K562 (cell line): ENCODE measurements around the gene PTCH2. TPM values are rescaled to one million over a fixed set of nuclear protein-coding genes. Genes with fewer than 3 reads are reported as not detected.
A peak's percentile ranks its signal among the peaks of the same experiment; 100 is the strongest.

Source experiments
- ARID2 ChIP-seq: fragments of 450-650 bp; IDR thresholded peaks from 2 replicates; pipeline ENCODE4 v1.6.1; 2017; ENCODE audit warnings: antibody characterized with exemption, mild to moderate bottlenecking
- BACH1 ChIP-seq: fragments of 200-800 bp; sonication (Bioruptor generic); IDR thresholded peaks from 2 replicates; pipeline ENCODE4 v1.6.1; 2016; ENCODE audit warnings: missing genetic modification characterization, missing compliant biosample characterization
- CCAR2 ChIP-seq: fragments of 200-400 bp; formaldehyde crosslinking; IDR thresholded peaks from 2 replicates; pipeline ENCODE4 v1.6.1; 2017; ENCODE audit warnings: mild to moderate bottlenecking, low read depth, low read length
- ETS2 ChIP-seq: IDR thresholded peaks from 2 replicates; pipeline ENCODE4 v1.6.1; 2016; ENCODE audit warnings: borderline replicate concordance, missing genetic modification characterization, mild to moderate bottlenecking, moderate library complexity, missing compliant biosample characterization; ENCODE audit not compliant: poor library complexity, severe bottlenecking
- FOXP1 ChIP-seq: sonication (generic); formaldehyde crosslinking; IDR thresholded peaks from 2 replicates; pipeline ENCODE4 v1.8.0; 2022; ENCODE audit warnings: mild to moderate bottlenecking, missing genetic modification reagents
- HNRNPH1 ChIP-seq: fragments of 200-400 bp; formaldehyde crosslinking; optimal IDR thresholded peaks from 2 replicates; pipeline ENCODE3; 2017; ENCODE audit warnings: low read depth, mild to moderate bottlenecking, low read length, moderate library complexity
- KDM5B ChIP-seq: fragments of 200-600 bp; sonication (generic); IDR thresholded peaks from 2 replicates; pipeline ENCODE4 v1.6.1; 2012; ENCODE audit warnings: low read depth, mild to moderate bottlenecking, moderate library complexity, low read length, control low read depth, inconsistent platforms; ENCODE audit not compliant: insufficient replicate concordance
- KHSRP ChIP-seq: fragments of 450-650 bp; IDR thresholded peaks from 2 replicates; pipeline ENCODE4 v1.6.1; 2017
- MCM5 ChIP-seq: fragments of 450-650 bp; IDR thresholded peaks from 2 replicates; pipeline ENCODE4 v1.6.1; 2016; ENCODE audit warnings: low read depth
- MED1 ChIP-seq: sonication (generic); formaldehyde crosslinking; IDR thresholded peaks from 2 replicates; pipeline ENCODE4 v1.8.1; 2023; ENCODE audit warnings: missing genetic modification reagents, borderline replicate concordance
- NONO ChIP-seq, 2 experiments: fragments of 200-400 bp in 1 of 2; fragments of 450-650 bp in 1 of 2; formaldehyde crosslinking in 1 of 2; IDR thresholded peaks; 2 replicates each; pipeline ENCODE4 v1.6.1; 2017; ENCODE audit warnings: low read depth in 2 of 2, mild to moderate bottlenecking in 2 of 2, moderate library complexity in 2 of 2, low read length in 1 of 2
- OTX1 ChIP-seq: fragments of 450-650 bp; formaldehyde crosslinking; IDR thresholded peaks from 2 replicates; pipeline ENCODE4 v1.4.0; 2022; ENCODE audit warnings: mild to moderate bottlenecking
- RBM17 ChIP-seq: fragments of 200-400 bp; formaldehyde crosslinking; IDR thresholded peaks from 2 replicates; pipeline ENCODE4 v1.6.1; 2017; ENCODE audit warnings: low read depth, mild to moderate bottlenecking, low read length, borderline replicate concordance
- ZBTB7A ChIP-seq: IDR thresholded peaks from 2 replicates; pipeline ENCODE4 v1.6.1; 2011; ENCODE audit warnings: low read depth, mild to moderate bottlenecking, low read length, moderate library complexity, borderline replicate concordance; ENCODE audit not compliant: control insufficient read depth
- ZC3H8 ChIP-seq: fragments of 450-650 bp; IDR thresholded peaks from 2 replicates; pipeline ENCODE4 v1.6.1; 2017
- ZKSCAN3 ChIP-seq: fragments of 250-450 bp; sonication (Bioruptor Pico); IDR thresholded peaks from 2 replicates; pipeline ENCODE4 v1.4.0; 2020
- ZNF347 ChIP-seq: fragments of 450-650 bp; formaldehyde crosslinking; IDR thresholded peaks from 2 replicates; pipeline ENCODE4 v1.4.0; 2020; ENCODE audit warnings: low read depth, mild to moderate bottlenecking, moderate library complexity
- ZNF431 ChIP-seq: sonication (generic); formaldehyde crosslinking; IDR thresholded peaks from 2 replicates; pipeline ENCODE4 v1.8.0; 2022; ENCODE audit warnings: mild to moderate bottlenecking, missing genetic modification reagents
- ZNF830 ChIP-seq: fragments of 250-450 bp; sonication (Bioruptor Pico); IDR thresholded peaks from 2 replicates; pipeline ENCODE4 v1.5.0; 2021; ENCODE audit warnings: mild to moderate bottlenecking
- polyA plus RNA-seq, 8 experiments: library from polyadenylated mRNA; depleted of rRNA in 4 of 8; stranded (reverse) in 5 of 8; unstranded in 3 of 8; fragments of >200 nt; fragmentation: Nextera tagmentation in 2 of 8; fragmentation: Illumina TruSeq in 1 of 8; extraction: Ambion mirVana in 2 of 8; extraction: Trizol in 1 of 8; gene quantifications; 2 replicates each; pipeline versions ENCODE4 v1.2.1 to v1.2.3, GENCODE V29; 2011 to 2014; ENCODE audit warnings: inconsistent platforms in 1 of 8, missing spikeins in 1 of 8
- total RNA-seq, 7 experiments: library from RNA; depleted of rRNA in 6 of 7; stranded (reverse); fragments of >200 nt in 6 of 7; fragmentation: Illumina TruSeq in 2 of 7; extraction: Trizol in 2 of 7; gene quantifications; 2 replicates each; pipeline versions ENCODE4 v1.2.1 to v1.2.3, GENCODE V29; 2011 to 2021; ENCODE audit warnings: low replicate concordance in 1 of 7
- TF ChIP-seq, protein P1 (sequence below): fragments of 250-450 bp; sonication (Bioruptor Pico); IDR thresholded peaks from 2 replicates; pipeline ENCODE4 v1.4.0; 2020; ENCODE audit warnings: mild to moderate bottlenecking, moderate library complexity, borderline replicate concordance
- TF ChIP-seq, protein P2 (sequence below): fragments of 450-650 bp; formaldehyde crosslinking; IDR thresholded peaks from 2 replicates; pipeline ENCODE4 v1.4.0; 2020; ENCODE audit warnings: mild to moderate bottlenecking, mixed read lengths

Gene PTCH2
- total and polyA plus RNA-seq, 9 of the 15 experiments (the other 6 are each of a cell fraction or from before 2014, with no cell fraction given), result 0.15 to 27.3 (median 0.48) TPM; not detected in 1

DNA sequence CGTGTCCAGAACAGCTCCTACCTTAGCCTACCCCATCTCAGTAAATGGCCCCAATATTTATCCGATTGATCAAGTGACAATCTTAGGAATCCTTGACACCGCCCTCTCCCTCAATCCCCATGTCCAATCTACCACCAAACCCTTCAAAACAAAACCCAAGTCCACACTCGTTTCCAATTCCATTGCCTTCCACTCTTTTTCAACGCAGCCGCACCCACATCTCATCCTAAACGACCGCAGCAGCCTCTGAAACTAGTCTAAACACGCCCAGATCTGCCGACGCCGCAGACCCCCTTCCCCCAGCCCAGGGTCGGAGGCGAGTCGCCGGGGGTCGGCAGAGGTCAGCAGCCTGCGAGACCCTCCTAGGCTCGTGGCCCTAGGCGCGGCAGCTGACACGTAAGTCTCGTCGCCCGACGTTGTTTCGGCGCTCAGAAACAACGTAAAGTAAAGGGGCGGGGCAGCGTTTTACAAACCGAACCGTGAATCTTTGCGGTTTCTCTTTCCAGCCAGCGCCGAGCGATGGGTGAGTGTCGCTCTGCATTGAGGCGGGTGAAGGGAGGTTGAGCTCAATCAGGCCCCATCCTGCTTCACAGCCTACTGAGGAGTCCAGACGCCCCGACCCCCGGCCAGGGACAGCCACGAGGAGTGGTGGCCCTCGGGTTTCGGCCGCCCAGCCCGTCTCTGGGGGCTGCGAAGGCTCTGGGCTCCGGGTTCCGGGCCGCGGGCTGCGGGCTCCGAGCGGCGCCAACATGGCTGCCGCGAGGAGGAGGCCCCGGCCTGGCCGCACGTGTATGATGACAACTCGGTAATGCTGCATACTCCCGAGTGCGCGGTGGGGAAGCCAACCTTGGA is 67.7 kb downstream of the PTCH2 start, which contains the start of gene RPS8 (continued):
- TF ChIP-seq, protein P1, sequence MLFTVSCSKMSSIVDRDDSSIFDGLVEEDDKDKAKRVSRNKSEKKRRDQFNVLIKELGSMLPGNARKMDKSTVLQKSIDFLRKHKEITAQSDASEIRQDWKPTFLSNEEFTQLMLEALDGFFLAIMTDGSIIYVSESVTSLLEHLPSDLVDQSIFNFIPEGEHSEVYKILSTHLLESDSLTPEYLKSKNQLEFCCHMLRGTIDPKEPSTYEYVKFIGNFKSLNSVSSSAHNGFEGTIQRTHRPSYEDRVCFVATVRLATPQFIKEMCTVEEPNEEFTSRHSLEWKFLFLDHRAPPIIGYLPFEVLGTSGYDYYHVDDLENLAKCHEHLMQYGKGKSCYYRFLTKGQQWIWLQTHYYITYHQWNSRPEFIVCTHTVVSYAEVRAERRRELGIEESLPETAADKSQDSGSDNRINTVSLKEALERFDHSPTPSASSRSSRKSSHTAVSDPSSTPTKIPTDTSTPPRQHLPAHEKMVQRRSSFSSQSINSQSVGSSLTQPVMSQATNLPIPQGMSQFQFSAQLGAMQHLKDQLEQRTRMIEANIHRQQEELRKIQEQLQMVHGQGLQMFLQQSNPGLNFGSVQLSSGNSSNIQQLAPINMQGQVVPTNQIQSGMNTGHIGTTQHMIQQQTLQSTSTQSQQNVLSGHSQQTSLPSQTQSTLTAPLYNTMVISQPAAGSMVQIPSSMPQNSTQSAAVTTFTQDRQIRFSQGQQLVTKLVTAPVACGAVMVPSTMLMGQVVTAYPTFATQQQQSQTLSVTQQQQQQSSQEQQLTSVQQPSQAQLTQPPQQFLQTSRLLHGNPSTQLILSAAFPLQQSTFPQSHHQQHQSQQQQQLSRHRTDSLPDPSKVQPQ (CRISPR knock-in tag), result no peak
- TF ChIP-seq, protein P2, sequence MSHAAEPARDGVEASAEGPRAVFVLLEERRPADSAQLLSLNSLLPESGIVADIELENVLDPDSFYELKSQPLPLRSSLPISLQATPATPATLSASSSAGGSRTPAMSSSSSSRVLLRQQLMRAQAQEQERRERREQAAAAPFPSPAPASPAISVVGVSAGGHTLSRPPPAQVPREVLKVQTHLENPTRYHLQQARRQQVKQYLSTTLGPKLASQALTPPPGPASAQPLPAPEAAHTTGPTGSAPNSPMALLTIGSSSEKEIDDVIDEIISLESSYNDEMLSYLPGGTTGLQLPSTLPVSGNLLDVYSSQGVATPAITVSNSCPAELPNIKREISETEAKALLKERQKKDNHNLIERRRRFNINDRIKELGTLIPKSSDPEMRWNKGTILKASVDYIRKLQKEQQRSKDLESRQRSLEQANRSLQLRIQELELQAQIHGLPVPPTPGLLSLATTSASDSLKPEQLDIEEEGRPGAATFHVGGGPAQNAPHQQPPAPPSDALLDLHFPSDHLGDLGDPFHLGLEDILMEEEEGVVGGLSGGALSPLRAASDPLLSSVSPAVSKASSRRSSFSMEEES (CRISPR knock-in tag), result no peak
- TF ChIP-seq ARID2 (peak; percentile 66; the same call in 1 of the 2 replicates), ETS2 (no peak), ZNF347 (CRISPR knock-in tag) (no peak), KDM5B (peak; percentile 99), BACH1 (tag) (peak; percentile 88), KHSRP (peak; percentile 96), ZC3H8 (peak; percentile 92), ZNF830 (CRISPR knock-in tag) (peak; percentile 72; the same call in 1 of the 2 replicates), HNRNPH1 (no peak), CCAR2 (no peak), MED1 (CRISPR knock-in tag) (0 out of 2 replicates have a peak, but pooled peaks have one; percentile 18), RBM17 (no peak), ZKSCAN3 (CRISPR knock-in tag) (no peak), MCM5 (no peak), ZBTB7A (peak; percentile 100), NONO (IDR thresholded peaks at IDR 0.05; ENCODE audit: low read depth in 2 of 2, low read length in 1 of 2) (peak; percentile 87 to 93), OTX1 (CRISPR knock-in tag) (peak; percentile 77), FOXP1 (CRISPR knock-in tag) (peak; percentile 74; the same call in 1 of the 2 replicates), ZNF431 (peak; percentile 69)
